DMS53 (cell line): ENCODE measurements around the gene SYT14.

ENCODE experiments used
- DNase-seq: peaks from one replicate; lab custom pipeline; 2025; lab: John Stamatoyannopoulos, UW

SYT14 gene

GRCh38 chr1:209936125-209936524 is 1.9 kb upstream of the SYT14 start:
- DNase-seq, result no peak

DNA sequence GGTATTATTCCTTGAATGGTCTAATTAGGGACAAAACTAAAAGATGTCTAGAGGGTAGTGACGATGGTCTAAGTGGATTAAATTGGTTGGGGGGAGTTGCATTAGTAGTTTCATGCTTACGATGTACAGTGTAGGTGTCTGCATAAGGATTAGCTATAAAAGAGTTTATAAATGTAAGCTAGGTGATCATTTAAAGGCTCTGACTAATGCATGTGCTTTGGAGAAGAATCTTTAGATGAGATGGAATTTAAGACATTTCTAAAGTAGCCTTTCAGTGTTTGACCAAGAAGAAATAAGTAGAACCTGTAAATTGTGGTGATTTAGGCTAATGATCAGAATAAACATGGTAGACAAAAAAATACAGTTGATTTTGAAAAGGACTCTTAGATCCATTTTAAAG is 7.4 kb downstream of the SYT14 start:
- DNase-seq, result no peak

GRCh38 chr1:209948155-209948554 is 10.1 kb downstream of the SYT14 start:
- DNase-seq, result no peak

DNA sequence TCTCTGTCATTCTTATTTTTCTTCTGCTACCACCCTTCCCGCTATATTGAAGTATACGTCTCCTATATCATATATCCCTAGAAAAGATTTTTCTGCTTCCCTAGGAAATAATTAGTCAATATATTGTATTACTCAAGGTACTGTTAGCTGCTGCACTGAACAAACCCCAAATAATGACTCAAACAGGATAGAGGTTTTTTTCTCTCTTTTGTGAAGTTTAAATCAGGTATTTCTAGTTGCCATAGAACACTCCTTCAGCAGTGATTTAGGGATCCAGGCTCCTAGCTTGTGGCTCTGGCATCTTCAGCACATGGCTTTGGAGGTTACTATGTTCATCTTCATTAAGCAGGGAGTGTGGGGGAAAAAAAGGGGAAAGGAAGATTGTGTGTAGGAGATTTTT is 18.1 kb downstream of the SYT14 start:
- DNase-seq, result no peak

DNA sequence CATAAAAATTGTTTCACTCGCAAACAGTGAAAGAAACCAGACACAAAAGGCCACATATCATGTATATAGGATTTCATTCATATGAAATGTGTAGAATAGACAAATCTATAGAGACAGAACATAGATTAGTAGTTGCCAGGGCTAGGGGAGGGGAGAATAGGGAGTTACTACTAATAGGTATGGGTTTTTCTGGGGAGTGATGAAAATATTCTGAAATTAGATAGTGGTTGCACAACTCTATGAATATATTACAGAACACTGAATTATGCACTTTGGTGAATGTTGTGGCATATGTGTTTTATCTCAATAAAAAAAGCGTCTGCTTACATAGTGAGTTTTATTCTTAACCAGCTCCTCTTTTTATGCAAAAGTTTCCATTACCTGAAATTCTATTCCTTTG is 21.6 kb downstream of the SYT14 start:
- DNase-seq, result no peak

DNA sequence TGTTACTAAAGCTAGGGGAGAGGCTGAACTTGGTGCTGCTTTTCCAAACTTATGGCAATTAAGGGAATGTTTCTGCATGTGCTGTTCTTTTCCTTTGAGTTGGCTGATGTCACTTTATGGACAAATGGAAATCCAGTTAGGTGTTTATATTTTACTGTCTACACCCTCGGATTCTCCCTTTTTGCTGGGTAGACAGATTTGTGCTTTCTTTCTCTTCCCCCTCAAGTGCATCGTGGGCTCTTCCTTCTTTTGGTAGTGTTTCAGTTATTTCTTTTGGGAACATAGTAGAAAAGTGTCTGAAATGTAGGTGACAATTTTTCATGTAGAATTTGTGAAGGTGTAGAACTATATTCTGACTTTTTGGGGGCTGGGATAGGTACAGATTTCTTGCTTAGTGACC is 22.9 kb downstream of the SYT14 start:
- DNase-seq, result no peak

GRCh38 chr1:209962388-209962787 is 24.4 kb downstream of the SYT14 start:
- no peak for DNase-seq

GRCh38 chr1:209962856-209963255 is 24.8 kb downstream of the SYT14 start:
- DNase-seq, result no peak

- DNase-seq, result no peak
Measured at GRCh38 chr1:209965996-209966395, 28.0 kb downstream of the SYT14 start.

GRCh38 chr1:209978721-209979120 is 40.7 kb downstream of the SYT14 start:
- DNase-seq, result peak; percentile 83

GRCh38 chr1:209983953-209984352 is 45.9 kb downstream of the SYT14 start:
- no peak for DNase-seq

GRCh38 chr1:209985002-209985401 is 47.0 kb downstream of the SYT14 start:
- DNase-seq, result no peak

DNA sequence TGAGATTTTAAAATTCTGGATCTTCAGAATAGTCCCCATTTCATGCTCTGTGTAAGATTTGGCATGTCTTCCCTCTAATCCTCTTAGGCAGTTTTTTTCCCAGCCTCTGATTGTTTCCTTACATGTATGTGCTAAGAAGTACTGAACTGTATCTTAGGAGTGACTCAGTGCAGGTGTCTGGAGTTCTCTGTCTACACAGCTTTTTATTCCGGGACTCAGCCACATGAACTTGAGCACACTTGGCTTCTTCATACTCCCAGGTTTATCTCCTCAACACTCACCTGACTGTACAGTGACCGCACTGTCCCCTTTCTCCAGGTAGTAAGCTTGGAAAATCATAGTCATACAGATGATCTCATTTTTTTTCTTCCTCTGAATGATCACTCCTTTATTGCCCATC is 50.7 kb downstream of the SYT14 start:
- no peak for DNase-seq

GRCh38 chr1:209989525-209989924 is 51.5 kb downstream of the SYT14 start:
- peak; percentile 66 for DNase-seq

- no peak for DNase-seq
Measured at GRCh38 chr1:209993061-209993830, 55.2 kb downstream of the SYT14 start.

- no peak for DNase-seq
Measured at GRCh38 chr1:209996348-209996747, 58.3 kb downstream of the SYT14 start.

DNA sequence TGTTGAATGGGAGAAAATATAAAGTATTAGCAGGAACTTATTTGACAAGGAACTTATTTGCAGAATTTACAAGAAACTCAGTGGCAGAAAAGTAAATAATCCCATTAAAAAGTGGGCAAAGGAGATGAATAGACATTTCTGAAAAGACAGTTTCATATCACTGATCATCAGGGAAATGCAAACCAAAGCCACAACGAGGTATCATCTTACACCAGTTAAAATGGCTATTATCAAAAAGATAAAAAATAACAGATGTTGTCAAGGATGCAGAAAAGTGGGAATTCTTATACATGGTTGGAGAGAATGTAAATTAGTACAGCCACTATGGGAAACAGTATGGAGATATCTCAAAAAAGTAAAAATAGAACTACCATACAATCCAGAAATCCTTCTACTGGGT is 61.0 kb downstream of the SYT14 start:
- no peak for DNase-seq

- peak; percentile 15 for DNase-seq
Measured at GRCh38 chr1:210001751-210002150, 63.7 kb downstream of the SYT14 start.

GRCh38 chr1:210003501-210003900 is 65.5 kb downstream of the SYT14 start:
- DNase-seq, result no peak

GRCh38 chr1:210010161-210010560 is 72.1 kb downstream of the SYT14 start:
- DNase-seq, result no peak

DNA sequence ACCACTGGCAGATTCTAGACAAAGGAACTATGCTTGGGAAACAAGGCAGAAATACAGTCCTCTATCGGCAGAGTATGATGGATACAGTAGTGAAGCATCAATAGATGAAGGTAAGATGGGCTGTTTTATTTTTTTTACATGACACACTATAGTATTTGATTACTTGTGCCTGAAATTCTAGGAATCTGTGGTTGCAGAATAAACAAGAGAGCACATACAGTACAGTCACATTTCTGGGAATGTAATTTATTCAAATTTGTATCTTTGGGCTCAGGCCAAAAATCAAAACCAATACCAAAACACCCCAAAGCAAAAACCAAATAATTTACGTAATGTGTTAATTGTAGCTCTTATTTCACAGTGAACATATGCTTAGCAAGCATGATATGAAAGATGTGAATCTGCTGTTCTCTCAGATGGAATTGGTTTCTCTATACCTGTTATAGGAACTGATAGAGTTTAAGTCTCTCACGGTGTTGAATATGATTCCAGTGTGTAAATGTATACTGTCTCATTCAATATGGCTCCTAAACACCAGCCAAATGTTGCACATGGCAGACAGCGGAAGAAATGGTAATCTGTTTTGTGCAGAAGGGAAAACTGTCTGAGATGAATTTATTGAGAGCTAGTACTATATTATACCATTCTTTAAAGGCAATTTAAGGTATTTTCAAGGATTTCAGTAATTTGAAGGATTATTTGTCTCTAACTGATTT is 83.3 kb downstream of the SYT14 start:
- no peak for DNase-seq

GRCh38 chr1:210022044-210022443 is 84.0 kb downstream of the SYT14 start:
- no peak for DNase-seq

DNA sequence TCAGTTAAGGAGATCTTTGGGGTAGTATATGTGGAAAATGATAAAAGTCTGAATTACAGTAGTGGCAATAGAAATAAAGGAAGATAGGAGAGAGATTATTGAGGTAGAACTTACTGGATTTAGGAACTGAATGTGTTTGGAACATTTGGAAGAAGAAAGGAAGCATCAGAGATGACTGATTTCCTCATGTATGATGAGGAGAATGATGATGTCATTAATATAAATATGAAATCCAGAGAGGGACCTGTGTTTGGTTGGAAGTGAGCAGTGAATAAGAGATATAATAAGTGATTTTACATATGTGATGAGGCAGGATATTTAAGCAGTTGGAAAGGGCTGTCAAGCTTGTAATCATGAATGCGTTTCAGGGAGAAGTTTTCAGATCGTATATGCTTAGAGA is 86.3 kb downstream of the SYT14 start:
- DNase-seq, result no peak

- peak; percentile 6 for DNase-seq
Measured at GRCh38 chr1:210024996-210025395, 87.0 kb downstream of the SYT14 start.
